GM19463 (cell line): ENCODE measurements around the gene SATB1.
"Not testable (repeated sequence)": the region's sequence is repeated elsewhere in the genome, so short reads cannot be mapped to it uniquely, and the experiment has no call there.

Experiments
- ATAC-seq: cut with Tn5 transposase; IDR thresholded peaks from one replicate; pipeline ENCODE4 v1.9.1; 2021; ENCODE audit warnings: mild to moderate bottlenecking, moderate library complexity; ENCODE audit not compliant: unreplicated experiment

The SATB1 gene

DNA sequence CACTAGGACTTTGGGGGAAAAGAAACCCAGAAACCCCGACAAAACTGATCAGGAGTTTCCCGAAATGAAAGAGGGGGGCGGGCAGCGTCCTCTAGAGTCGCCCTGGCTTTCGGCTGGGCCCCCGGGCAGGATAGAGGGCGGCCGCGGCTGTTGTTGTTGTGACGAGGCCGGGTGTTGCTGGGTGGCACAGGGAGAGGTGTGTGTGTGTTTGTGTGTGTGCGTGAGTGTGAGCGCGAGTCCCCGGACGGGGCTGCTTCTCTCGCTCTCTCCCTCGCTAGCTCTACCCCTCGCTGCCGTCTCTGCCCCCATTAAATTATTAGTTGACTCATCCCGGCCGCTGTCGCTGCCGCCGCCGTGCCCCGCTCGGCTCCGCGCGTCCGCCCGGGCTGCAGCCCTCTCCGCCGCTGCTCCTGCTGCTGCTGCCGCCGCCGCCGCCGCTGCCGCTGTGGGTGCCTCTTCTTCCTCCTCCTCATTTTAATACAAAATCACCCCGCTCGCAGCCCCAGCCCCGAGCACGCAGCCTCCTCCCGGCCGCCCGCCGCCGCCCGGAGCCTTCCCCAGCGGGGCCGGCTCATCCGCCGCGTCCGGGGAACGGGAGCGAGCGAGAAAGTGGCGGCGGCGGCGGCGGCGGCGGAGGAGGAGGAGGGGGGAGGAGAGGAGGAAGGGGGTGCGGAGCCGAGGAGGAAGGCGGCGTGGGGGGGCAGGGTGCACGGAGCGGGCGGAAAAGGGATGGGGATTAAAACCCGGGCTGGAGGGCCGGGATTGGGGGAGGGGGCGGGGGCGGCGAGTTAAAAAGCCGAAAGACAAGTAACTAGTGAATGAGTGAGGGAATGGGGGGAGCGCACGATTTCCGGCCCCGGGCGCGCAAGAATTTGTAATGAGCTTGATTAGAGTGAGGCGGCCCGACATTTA, at the start of gene SATB1:
Gene SATB1, minus strand, starts transcription at position 611 of the 912 bp plus-strand sequence. CDS start 4,372 bp downstream, outside the sequence.
- peak; percentile 52 for ATAC-seq

- no peak for ATAC-seq
Measured at GRCh38 chr3:18474202-18474601, 49.1 kb upstream of the SATB1 start.

- ATAC-seq = no peak
Measured at GRCh38 chr3:18469775-18470174, 44.6 kb upstream of the SATB1 start.

DNA sequence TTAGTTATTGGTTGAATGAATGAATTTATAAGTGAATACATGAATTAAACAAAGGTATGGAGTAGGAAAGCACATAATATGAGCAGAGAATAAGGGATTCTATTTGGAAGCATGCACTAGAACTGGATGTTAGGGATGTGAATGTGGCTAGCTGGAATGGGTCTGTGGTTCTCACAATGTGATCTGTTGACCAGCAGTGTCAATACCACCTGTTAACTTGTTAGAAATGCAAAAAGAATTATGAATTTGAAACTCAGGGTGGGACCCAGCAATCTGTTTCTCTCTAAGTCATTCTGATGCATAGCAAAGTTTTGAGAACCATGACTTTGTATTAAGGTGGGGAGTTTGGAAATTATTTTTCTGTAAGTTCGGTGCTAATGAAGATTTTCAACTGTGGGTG, 41.0 kb upstream of the SATB1 start:
- no peak for ATAC-seq

DNA sequence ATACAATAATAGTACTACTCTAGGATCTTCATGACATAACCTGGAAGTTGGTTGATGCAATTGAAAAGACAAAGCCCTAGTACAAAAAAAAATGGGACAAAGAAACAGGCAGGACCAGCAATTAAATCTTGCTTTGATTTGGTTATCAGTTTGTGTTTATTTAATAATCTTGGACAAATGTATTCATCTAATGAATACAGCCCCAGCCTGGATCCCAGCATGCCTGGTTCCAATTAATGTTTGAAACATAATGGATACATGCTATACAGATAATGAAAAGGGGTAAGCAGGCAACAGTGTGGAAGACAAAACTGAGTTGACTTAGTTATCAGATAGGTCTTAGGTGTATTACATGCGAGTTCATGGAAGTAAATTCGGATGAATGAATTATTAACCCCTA, 29.6 kb upstream of the SATB1 start:
- ATAC-seq = no peak

DNA sequence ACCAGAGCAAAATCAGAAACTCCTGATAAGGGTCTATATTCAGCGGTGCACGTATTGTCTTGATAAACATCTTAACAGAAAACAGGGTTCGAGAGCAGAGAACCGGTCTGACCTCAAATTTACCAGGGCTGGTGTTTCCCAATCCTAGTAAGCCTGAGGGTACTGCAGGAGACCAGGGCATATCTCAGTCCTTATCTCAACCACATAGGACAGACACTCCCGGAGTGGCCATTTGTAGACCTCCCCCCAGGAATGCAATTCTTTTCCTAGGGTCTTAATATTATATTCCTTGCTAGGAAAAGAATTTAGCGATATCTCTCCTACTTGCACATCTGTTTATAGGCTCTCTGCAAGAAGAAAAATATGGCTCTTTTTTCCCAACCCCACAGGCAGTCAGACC, 24.5 kb upstream of the SATB1 start:
- ATAC-seq = not testable (repeated sequence)

GRCh38 chr3:18447720-18448119, 22.6 kb upstream of the SATB1 start:
- no peak for ATAC-seq

- ATAC-seq = no peak
Measured at GRCh38 chr3:18446149-18446825, 21.1 kb upstream of the SATB1 start.

DNA sequence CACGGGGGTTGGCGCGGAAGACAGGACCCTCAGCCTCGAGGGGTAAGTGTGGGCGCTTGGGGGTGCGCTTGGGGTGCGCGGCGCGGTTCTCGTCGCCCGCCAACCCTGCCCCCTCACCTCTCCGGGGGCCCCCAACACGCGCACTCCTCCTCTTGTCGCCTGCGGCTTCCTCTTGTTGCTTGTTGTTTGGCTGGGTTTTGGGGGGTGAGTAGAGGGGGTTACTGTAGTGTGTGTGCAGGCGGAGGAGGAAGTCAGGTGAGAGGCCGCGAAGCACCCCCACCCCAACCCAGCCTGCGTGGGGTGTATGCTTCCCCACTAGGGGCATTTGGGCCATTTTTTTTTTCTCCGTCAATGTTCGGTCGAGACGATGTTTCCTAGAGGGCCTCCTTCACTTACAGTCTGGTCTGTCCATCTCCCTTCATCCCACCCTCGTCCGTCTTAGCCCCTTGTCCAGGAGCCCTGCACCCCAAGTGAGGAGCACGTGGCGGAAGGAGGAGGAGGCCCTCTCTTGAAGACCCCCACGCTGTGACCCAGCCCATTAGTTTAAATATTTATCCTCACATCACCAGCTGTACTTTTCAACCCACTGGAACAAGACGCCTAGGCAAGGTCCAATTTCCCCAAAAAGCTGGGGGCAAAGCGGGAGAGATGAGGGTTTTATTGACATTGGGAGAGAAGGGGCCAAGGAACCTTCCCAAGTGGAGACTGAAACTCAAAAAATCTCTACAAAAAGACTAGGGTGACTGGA, 20.4 kb upstream of the SATB1 start:
- ATAC-seq = no peak

GRCh38 chr3:18444595-18445400, 19.7 kb upstream of the SATB1 start:
- ATAC-seq = peak; percentile 96

DNA sequence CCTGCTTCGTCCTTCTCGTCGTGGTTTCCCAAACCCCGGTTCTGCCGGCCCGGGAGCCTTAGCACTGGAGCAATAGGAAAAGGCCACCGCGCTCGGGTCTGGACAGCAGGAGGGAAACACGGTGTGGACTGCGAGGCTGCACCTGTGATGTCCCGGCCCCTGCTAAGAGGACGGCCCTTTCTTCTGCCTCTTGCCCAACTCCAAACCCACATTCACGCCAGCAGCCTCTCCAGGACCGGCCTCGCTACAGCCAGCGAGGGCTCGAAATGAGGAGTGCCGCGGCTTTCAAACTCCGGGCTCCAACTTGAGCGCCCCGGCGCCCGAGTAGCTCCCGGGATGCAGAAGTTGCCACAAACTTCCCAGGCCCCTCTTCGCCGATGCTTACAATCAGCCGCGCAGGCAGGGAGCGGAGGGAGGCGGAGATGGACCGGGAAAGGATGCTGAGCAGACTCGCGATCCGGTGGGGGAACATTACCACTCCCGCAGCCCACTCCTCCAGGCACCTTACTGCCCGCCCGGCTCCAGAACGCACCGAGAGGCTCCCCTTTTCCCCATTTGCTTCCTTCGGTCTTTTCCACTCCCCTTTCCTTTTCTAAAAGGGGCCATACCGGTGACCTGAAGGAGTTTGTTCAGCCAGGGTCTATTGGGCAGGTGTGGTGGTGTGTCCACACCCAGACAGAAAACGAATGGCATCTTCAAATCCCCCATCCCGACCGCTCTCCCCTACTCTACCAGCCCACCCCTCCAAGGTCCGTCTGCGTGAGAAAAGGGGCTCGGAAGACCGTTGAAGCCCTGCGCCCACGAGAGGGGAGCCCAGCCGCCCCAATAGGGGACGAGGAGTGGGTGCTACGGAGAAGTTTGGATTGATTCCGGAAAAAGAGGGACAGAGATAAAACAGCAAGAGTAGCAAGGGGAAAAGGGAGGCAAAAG, 18.8 kb upstream of the SATB1 start:
- ATAC-seq = no peak

DNA sequence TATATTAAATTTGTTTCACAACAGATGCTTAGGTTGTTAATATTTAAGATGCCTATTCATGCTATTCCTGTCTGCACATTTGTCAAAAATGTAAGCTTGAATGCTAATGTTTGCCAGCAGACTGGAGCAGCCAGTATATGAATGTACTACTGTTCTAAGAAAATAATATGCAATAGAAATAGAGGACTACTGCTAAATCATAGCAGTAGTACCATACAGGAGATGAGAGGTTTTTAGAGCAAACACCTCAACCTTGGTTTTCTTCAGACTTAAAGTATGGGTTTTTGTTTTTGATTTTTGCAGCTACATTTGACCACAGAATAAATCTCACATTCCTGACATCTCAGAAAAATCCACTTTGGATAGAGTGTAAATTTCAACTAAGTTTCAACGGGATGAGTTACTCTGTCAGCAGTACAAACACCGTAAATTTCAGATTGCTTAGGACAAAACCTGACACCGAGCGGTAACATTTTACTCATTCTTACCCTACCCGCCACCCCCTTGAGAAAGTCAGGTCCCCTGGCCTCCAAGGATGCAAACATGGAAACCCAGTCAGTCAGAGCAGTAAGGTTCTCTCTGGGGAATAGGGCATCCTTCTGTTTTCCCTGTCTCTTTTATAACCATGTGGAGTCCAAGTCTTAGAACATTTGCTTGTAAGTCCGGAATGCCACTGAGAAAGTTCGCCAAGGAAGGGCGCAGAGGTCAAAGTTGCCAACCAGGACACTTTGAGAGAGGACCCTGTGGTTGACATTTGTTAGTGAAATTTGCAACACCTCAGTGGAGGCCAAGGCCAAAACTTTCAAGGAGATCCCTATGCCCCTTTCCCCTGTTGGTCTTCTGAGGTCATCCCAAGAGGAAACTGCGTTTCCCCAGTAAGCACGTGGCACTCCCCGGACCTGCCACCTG, 17.9 kb upstream of the SATB1 start:
- no peak for ATAC-seq

DNA sequence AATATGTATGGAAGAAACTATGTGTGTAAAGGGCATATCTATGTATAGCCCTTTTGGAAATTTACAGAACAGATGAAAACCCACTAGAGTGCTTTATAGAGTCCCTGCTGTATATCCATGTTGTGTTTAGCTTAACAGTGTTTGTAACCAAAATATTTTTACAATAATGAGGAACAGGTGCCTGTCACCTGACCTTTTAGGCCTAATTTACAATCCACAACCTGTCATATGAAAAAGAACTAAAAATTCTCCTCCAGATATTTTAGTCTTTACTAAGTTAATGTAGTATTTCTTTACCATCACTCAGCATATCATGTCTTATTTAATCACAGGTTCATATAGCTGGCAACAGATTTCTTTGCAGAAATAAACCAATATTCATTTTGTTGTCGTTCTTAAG, 16.4 kb upstream of the SATB1 start:
- no peak for ATAC-seq

DNA sequence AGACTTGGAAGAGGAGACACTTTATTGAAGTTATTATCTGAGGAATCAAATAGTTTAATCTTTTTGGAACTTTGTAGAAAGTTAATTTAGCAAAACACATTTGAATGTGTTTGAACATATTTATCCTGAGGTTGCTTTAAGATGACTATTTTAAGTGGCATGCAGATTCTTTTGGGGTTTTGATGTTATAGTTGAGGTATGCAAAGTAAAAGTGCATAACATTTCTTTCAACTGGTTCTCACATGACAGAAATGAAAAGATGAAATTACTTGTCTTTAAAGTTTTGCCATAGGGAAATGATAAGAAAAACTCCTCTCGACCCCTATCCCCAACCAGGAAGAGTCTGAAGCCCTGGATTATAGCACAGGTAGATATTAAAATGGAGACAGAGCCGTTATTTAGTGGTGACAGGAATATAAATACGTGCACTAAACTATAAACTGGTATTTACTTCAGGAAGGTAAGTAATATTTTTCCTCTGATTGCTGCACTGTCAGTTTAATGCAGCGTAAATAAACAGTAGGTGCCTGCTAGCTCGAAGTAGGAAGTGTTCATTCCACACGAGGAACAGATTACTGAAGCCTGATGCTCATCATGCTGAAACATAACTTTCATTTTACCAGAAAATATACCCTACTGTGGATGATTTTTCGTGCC, 15.1 kb upstream of the SATB1 start:
- no peak for ATAC-seq

GRCh38 chr3:18439281-18439680, 14.1 kb upstream of the SATB1 start:
- ATAC-seq = no peak

- no peak for ATAC-seq
Measured at GRCh38 chr3:18438586-18438985, 13.4 kb upstream of the SATB1 start.

DNA sequence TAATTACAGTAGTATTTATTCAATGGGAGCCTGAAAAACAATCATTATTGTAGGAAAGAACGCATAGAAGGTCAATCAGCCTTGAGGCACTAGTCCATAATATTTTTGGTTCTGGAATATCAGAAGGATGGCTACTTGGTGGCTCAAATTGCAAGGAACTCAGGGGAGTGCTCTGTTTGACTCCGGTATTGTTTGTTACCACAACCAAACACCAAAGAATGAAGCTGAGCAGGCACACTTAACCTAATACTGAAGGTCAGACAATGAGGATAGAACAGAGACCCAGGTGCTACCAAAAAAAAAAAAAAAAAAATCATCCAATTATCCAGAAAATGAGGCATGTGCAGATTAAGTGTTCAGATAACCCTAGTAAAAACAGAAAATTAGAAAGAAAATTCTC, 11.1 kb upstream of the SATB1 start:
- ATAC-seq = no peak

GRCh38 chr3:18434711-18435110, 9.6 kb upstream of the SATB1 start:
- ATAC-seq = no peak
